Upper lobe of left lung (tissue), 6 donors: ENCODE measurements around the gene RPLP2. TPM values are rescaled to one million over a fixed set of nuclear protein-coding genes. Genes with fewer than 3 reads are reported as not detected.

Source experiments
- ATAC-seq, 2 donors: fragments of 200-7000 bp; cut with Tn5 transposase; one replicate each; pipeline ENCODE4 v1.9.1; 2022; ENCODE audit warnings: mild to moderate bottlenecking in 2 of 2, moderate library complexity in 2 of 2; ENCODE audit not compliant: low FRiP score in 2 of 2
- DNase-seq, 2 donors: peaks; one replicate each; pipeline ENCODE4 v3.0.0-alpha.2; 2019 to 2020
- H3K27ac ChIP-seq, 4 donors: fragments of 200-600 bp; sonication (generic); one replicate each; pipeline ENCODE4 v1.5.1; 2016 to 2019
- H3K27me3 ChIP-seq, 4 donors: fragments of 200-600 bp; sonication (generic); one replicate each; pipeline ENCODE4 v1.5.1; 2017 to 2019
- H3K36me3 ChIP-seq, 4 donors: fragments of 200-600 bp; sonication (generic); one replicate each; pipeline ENCODE4 v1.5.1; 2016 to 2019
- H3K4me1 ChIP-seq, 4 donors: fragments of 200-600 bp; sonication (generic); one replicate each; pipeline ENCODE4 v1.5.1; 2018 to 2019
- H3K4me3 ChIP-seq, 4 donors: fragments of 200-600 bp; sonication (generic); one replicate each; pipeline ENCODE4 v1.5.1; 2017 to 2019; ENCODE audit warnings: mild to moderate bottlenecking in 2 of 4, moderate library complexity in 1 of 4
- H3K9me3 ChIP-seq, 4 donors: fragments of 200-600 bp; sonication (generic); one replicate each; pipeline ENCODE4 v1.5.1; 2018 to 2019
- CTCF ChIP-seq, 6 experiments: fragments of 450-650 bp in 4 of 6; fragments of 200-600 bp in 2 of 6; sonication (generic) in 2 of 6; IDR thresholded peaks; one replicate each; pipeline ENCODE4 v1.5.1; 2016 to 2019; ENCODE audit warnings: antibody characterized with exemption in 6 of 6
- EP300 ChIP-seq, 4 donors: sonication (generic); formaldehyde crosslinking; IDR thresholded peaks; one replicate each; pipeline ENCODE4 v1.5.1; 2017; ENCODE audit warnings: antibody characterized with exemption in 4 of 4, control low read depth in 2 of 4
- POLR2A ChIP-seq, 4 donors: fragments of 450-650 bp; IDR thresholded peaks; one replicate each; pipeline ENCODE4 v1.5.1; 2016 to 2017; ENCODE audit warnings: antibody characterized with exemption in 4 of 4, mild to moderate bottlenecking in 2 of 4
- POLR2AphosphoS5 ChIP-seq, 2 donors: sonication (generic); formaldehyde crosslinking; IDR thresholded peaks; one replicate each; pipeline ENCODE4 v1.5.1; 2017; ENCODE audit warnings: antibody characterized with exemption in 2 of 2
- WGBS, 2 donors: methylation state at CpG; one replicate each; pipeline ENCODE4 v1.1.5; 2017 to 2018; 5-methylcytosine and 5-hydroxymethylcytosine counted together
- total RNA-seq, 6 donors: library from RNA; depleted of rRNA in 4 of 6; stranded (reverse); fragments of >200 nt in 4 of 6; gene quantifications; one replicate each; pipeline versions ENCODE4 v1.1.0 to v1.2.1, GENCODE V29; 2016 to 2021
- donor health status: DM: no; HTN: no; CAD: no; lungs with moderate emphysema.
- donor health status: DM: no; HTN: yes; CAD: no; lungs with severe emphysema.

RPLP2 gene
- total RNA-seq, 6 donors from 2014 or later: 451 to 1,926 (median 773) TPM

GRCh38 chr11:797296-798092, 12.3 kb upstream of the RPLP2 start:
- 0 to 1% methylated on average over 17 to 31 of the region's 57 CpGs for WGBS, 2 donors
- Histone ChIP-seq H3K36me3 (peaks cover 0 to 35% (median 19%) of the 10 kb centered on the region in 4 donors), H3K4me1 (peaks cover 26 to 46% (median 29%) of the 10 kb centered on the region in 4 donors), H3K27ac (peak overlapping the region; percentile 80 to 91 (median 88)), H3K27me3 (no peaks in the 10 kb centered on the region), H3K9me3 (no peaks in the 10 kb centered on the region), H3K4me3 (peak overlapping the region; percentile 78 to 84 (median 80))
- ATAC-seq (peak; percentile 41 to 72), DNase-seq (peak; percentile 79 to 95)
- no peak for TF ChIP-seq EP300 (IDR thresholded peaks at IDR 0.05)
- peak in 1 of 2 donors; percentile 18 for TF ChIP-seq POLR2AphosphoS5 (IDR thresholded peaks at IDR 0.05)

- no peak for TF ChIP-seq POLR2A (IDR thresholded peaks at IDR 0.05)
- TF ChIP-seq CTCF (IDR thresholded peaks at IDR 0.05): peak; percentile 98 to 99 (median 98)
- ATAC-seq: peak; percentile 72 to 88
Measured at GRCh38 chr11:798093-798713, 11.6 kb upstream of the RPLP2 start, which contains the start of gene SLC25A22. SLC25A22 (minus strand) TSS chr11:798281; CDS start chr11:795006, 3,275 bp downstream.

GRCh38 chr11:799641-800316, 10.0 kb upstream of the RPLP2 start:
- Histone ChIP-seq H3K4me3 (no peak overlapping the region), H3K27ac (no peak overlapping the region), H3K4me1 (peaks cover 32 to 52% (median 38%) of the 10 kb centered on the region in 4 donors), H3K9me3 (no peaks in the 10 kb centered on the region), H3K36me3 (peaks cover 0 to 34% (median 8%) of the 10 kb centered on the region in 4 donors), H3K27me3 (no peaks in the 10 kb centered on the region)
- WGBS, 2 donors: 95 to 100% methylated on average over 7 to 28 of the region's 32 CpGs
- ATAC-seq (no peak), DNase-seq (peak in 1 of 2 donors; percentile 82)
- TF ChIP-seq POLR2AphosphoS5 (IDR thresholded peaks at IDR 0.05) (no peak), EP300 (IDR thresholded peaks at IDR 0.05) (no peak)

More at GRCh38 chr11:798093-798713, 11.6 kb upstream of the RPLP2 start, which contains the start of gene SLC25A22:
- H3K4me1 ChIP-seq: peaks cover 26 to 46% (median 29%) of the 10 kb centered on the region in 4 donors
- H3K27ac ChIP-seq: peak within 1 kb of the TSS; percentile 80 to 91 (median 88)
- no peaks in the 10 kb centered on the region for H3K27me3 ChIP-seq
- H3K4me3 ChIP-seq: peak within 1 kb of the TSS; percentile 78 to 84 (median 80)
- 0 to 4% methylated on average over 1 to 33 of the region's 69 CpGs for WGBS, 2 donors
- peaks cover 0 to 34% (median 14%) of the 10 kb centered on the region in 4 donors for H3K36me3 ChIP-seq
- DNase-seq: peak; percentile 83 to 98
- H3K9me3 ChIP-seq: no peaks in the 10 kb centered on the region

- no peaks in the 10 kb centered on the region for H3K9me3 ChIP-seq
Measured at GRCh38 chr11:800473-800872, 9.3 kb upstream of the RPLP2 start.

More at GRCh38 chr11:800473-800872, 9.3 kb upstream of the RPLP2 start:
- ATAC-seq (no peak), DNase-seq (peak in 1 of 2 donors; percentile 81)
- 90 to 94% methylated on average over 21 to 30 of the region's 30 CpGs for WGBS, 2 donors
- TF ChIP-seq POLR2A (IDR thresholded peaks at IDR 0.05): no peak
- TF ChIP-seq POLR2AphosphoS5 (IDR thresholded peaks at IDR 0.05): no peak
- TF ChIP-seq EP300 (IDR thresholded peaks at IDR 0.05): no peak
- no peak for TF ChIP-seq CTCF (IDR thresholded peaks at IDR 0.05)
- no peak overlapping the region for H3K4me3 ChIP-seq
- H3K36me3 ChIP-seq: peaks cover 0 to 34% (median 8%) of the 10 kb centered on the region in 4 donors
- peaks cover 33 to 50% (median 34%) of the 10 kb centered on the region in 4 donors for H3K4me1 ChIP-seq
- H3K27me3 ChIP-seq: no peaks in the 10 kb centered on the region
- no peak overlapping the region for H3K27ac ChIP-seq
